ENCODE results near the gene TKTL2. TPM values are rescaled to one million over a fixed set of nuclear protein-coding genes. Genes with fewer than 3 reads are reported as not detected.

TKTL2 gene, protein sequence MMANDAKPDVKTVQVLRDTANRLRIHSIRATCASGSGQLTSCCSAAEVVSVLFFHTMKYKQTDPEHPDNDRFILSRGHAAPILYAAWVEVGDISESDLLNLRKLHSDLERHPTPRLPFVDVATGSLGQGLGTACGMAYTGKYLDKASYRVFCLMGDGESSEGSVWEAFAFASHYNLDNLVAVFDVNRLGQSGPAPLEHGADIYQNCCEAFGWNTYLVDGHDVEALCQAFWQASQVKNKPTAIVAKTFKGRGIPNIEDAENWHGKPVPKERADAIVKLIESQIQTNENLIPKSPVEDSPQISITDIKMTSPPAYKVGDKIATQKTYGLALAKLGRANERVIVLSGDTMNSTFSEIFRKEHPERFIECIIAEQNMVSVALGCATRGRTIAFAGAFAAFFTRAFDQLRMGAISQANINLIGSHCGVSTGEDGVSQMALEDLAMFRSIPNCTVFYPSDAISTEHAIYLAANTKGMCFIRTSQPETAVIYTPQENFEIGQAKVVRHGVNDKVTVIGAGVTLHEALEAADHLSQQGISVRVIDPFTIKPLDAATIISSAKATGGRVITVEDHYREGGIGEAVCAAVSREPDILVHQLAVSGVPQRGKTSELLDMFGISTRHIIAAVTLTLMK
- total RNA-seq (2021) (not detected in 2 replicates), Bru-seq, nascent RNA (percentile 26 among the genes with signal in this experiment), BruChase-seq, experiment 1, labeled RNA remaining after a 2-hour chase (percentile 27 among the genes with signal in this experiment), BruChase-seq, experiment 2, labeled RNA remaining after a 6-hour chase (percentile 19 among the genes with signal in this experiment)
- long read RNA-seq, result 0 reads

DNA sequence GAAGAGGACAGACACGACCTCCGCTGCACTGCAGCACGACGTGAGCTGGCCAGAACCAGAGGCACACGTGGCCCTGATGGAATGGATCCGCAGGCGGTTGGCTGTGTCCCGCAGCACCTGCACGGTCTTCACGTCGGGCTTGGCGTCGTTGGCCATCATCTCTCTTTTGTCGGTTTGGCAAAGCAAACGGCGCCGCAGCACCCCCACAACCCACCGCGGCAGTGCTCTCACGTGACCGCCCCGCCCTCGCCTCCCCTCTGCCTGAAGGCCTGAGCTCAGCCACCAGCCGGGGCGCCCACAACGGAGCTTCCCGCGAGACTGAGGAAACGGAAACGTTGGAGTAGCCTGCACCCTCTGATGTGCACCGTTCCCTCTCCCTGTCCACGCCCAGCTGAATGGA lies at the start of gene TKTL2:
TKTL2 (minus strand) TSS at position 179 of the 400 bp plus-strand sequence; CDS start at position 159, 20 bp downstream.
- H3K4me1 ChIP-seq (ENCODE audit: insufficient read depth, low read length, poor library complexity, severe bottlenecking), result no peaks in the 10 kb centered on the region
- CTCF ChIA-PET, result no interaction called here
- intact Hi-C loops (cut with micrococcal nuclease; ENCODE audit: unreplicated experiment), result no loop called here
- no TSS peak for BruUV-seq (replicated peaks)
- H3K9me3 ChIP-seq (ENCODE audit: low read depth, low read length, poor library complexity, severe bottlenecking), result no peaks in the 10 kb centered on the region
- no peaks in the 10 kb centered on the region for H3K36me3 ChIP-seq (ENCODE audit: insufficient read depth, low read length, poor library complexity, severe bottlenecking)
- no peaks in the 10 kb centered on the region for H3K27me3 ChIP-seq (replicated peaks; ENCODE audit: insufficient read depth, low read depth, low read length, poor library complexity)
- no peak within 1 kb of the TSS for H3K4me3 ChIP-seq (ENCODE audit: low read depth, low read length, poor library complexity, severe bottlenecking)
- DNase-seq (ENCODE audit: low spot score), result no peak
- POLR2A ChIA-PET (ENCODE audit: low non-redundant PET), result no interaction called here
- TF ChIP-seq CTCF (conservative IDR thresholded peaks at IDR 0.05; ENCODE audit: low read depth, low read length) (no peak), EZH2 (IDR thresholded peaks at IDR 0.05; ENCODE audit: borderline replicate concordance, low read depth, low read length, poor library complexity, severe bottlenecking) (no peak)
- no peak within 1 kb of the TSS for H3K27ac ChIP-seq (ENCODE audit: low read depth, low read length, poor library complexity, severe bottlenecking)

- Histone ChIP-seq H3K27me3 (replicated peaks; ENCODE audit: insufficient read depth, low read depth, low read length, poor library complexity) (no peaks in the 10 kb centered on the region), H3K9me3 (ENCODE audit: low read depth, low read length, poor library complexity, severe bottlenecking) (no peaks in the 10 kb centered on the region), H3K4me1 (ENCODE audit: insufficient read depth, low read length, poor library complexity, severe bottlenecking) (no peaks in the 10 kb centered on the region), H3K36me3 (ENCODE audit: insufficient read depth, low read length, poor library complexity, severe bottlenecking) (peaks cover 79% of the 10 kb centered on the region), H3K27ac (ENCODE audit: low read depth, low read length, poor library complexity, severe bottlenecking) (no peak overlapping the region), H3K4me3 (ENCODE audit: low read depth, low read length, poor library complexity, severe bottlenecking) (no peak overlapping the region)
- POLR2A ChIA-PET (ENCODE audit: low non-redundant PET), result no interaction called here
- no TSS peak for BruUV-seq (replicated peaks)
- TF ChIP-seq EZH2 (IDR thresholded peaks at IDR 0.05; ENCODE audit: borderline replicate concordance, low read depth, low read length, poor library complexity, severe bottlenecking) (no peak), CTCF (conservative IDR thresholded peaks at IDR 0.05; ENCODE audit: low read depth, low read length) (no peak)
- intact Hi-C loops (cut with micrococcal nuclease; ENCODE audit: unreplicated experiment), result no loop called here
- CTCF ChIA-PET, result no interaction called here
- no peak for DNase-seq (ENCODE audit: low spot score)
These were observed 41.6 kb upstream of the TKTL2 start for GRCh38 chr4:163515198-163515597.

DNA sequence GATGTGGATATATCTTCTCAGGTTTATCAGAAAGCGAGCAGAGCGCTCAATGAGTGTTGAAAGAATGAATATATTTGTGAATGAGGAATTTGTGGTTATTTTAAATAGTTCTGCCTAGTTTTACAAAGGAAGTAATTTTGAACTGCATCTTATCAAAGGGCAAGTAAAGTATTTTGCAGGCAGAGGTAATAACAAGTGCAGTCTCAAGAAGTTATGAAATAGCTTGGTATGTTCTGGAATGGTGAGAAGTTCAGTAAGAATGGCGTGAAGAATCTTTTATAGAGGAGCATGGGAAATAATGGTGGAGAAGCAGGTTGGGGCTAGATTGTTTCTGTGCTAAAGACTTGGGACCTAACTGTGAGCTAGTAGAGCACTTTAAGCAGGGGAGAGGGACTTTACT lies 31.8 kb upstream of the TKTL2 start:
- TF ChIP-seq EZH2 (IDR thresholded peaks at IDR 0.05; ENCODE audit: borderline replicate concordance, low read depth, low read length, poor library complexity, severe bottlenecking) (no peak), CTCF (conservative IDR thresholded peaks at IDR 0.05; ENCODE audit: low read depth, low read length) (no peak)
- BruUV-seq (replicated peaks), result no TSS peak

More for the DNA sequence above, 31.8 kb upstream of the TKTL2 start:
- ChIA-PET CTCF (no interaction called here), POLR2A (ENCODE audit: low non-redundant PET) (no interaction called here)
- peaks cover 36% of the 10 kb centered on the region for H3K36me3 ChIP-seq (ENCODE audit: insufficient read depth, low read length, poor library complexity, severe bottlenecking)
- peaks cover 11% of the 10 kb centered on the region for H3K4me1 ChIP-seq (ENCODE audit: insufficient read depth, low read length, poor library complexity, severe bottlenecking)
- DNase-seq (ENCODE audit: low spot score), result no peak
- no peak overlapping the region for H3K4me3 ChIP-seq (ENCODE audit: low read depth, low read length, poor library complexity, severe bottlenecking)
- intact Hi-C loops (cut with micrococcal nuclease; ENCODE audit: unreplicated experiment), result no loop called here
- no peak overlapping the region for H3K27ac ChIP-seq (ENCODE audit: low read depth, low read length, poor library complexity, severe bottlenecking)
- H3K27me3 ChIP-seq (replicated peaks; ENCODE audit: insufficient read depth, low read depth, low read length, poor library complexity), result no peaks in the 10 kb centered on the region
- no peaks in the 10 kb centered on the region for H3K9me3 ChIP-seq (ENCODE audit: low read depth, low read length, poor library complexity, severe bottlenecking)

All from A673 (cell line).